HuH-7 (cell line): ENCODE data around the gene NR2C2.
"Not testable (repeated sequence)": the region's sequence is repeated elsewhere in the genome, so short reads cannot be mapped to it uniquely, and the experiment has no call there.

Experiments used
- DNase-seq: peaks from one replicate; pipeline ENCODE4 v3.0.0; 2011; ENCODE audit warnings: low spot score

The NR2C2 gene

DNA sequence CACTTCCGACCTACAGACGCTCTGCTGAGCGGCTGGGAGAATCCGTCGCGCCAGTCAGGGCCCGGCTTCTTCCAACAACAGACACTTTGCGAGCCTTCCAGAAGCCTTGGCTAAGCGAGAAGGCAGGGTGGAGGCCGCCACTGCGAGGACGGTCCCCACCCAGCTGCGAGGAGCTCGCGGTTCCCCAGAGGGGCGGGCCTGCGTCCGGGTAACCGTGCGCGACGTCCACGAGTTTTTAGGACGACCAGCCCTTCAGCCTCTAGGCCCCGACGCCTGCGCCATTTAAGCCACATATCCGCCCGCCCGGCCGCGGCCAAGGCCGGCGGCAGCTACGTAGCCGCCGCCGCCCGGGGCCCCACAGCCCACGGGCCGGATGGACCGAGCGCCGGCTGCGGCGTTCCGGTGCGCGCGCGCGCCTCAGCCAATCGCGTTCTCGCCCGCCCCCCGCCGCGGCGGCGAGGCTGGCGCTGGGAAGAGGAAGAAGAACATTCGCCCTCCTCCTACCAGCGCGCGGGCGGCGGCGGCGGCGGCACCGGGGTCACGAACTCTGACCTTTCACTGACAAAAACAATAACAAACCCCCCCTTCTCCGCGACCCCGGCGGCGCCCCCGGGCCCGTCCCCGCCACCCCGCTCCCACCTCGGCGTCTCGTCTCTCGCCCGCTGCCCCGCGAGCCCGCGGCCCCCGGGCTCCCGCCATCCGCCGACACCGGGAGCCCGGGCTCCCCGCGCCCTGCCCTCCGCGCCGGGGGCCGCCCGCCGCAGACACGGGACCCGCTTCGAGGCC, at the start of gene NR2C2:
TSS of gene NR2C2 (plus strand) at position 484 of the 786 bp plus-strand sequence. CDS start 56,332 bp downstream, outside the sequence.
- peak; percentile 92 for DNase-seq

DNA sequence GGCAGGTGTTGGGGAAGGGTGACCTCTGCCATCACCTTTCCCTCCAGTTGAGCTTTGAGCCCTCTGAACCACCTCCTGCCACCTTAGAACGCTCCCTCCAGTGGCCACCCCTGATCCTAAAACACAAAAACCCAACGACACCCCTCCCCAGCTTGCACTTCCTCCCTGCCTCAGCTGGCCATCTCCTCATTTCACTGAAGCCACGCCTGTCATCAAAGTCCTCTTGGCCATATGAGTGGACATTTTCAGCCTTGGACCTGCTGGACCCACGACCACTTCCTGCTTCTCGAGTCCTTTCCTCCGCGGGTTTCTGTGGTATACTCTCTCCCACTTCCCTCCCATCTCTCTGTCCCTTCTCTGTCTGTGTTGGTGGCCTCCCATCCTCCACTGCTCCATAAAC, 48.5 kb upstream of the NR2C2 start:
- no peak for DNase-seq

DNA sequence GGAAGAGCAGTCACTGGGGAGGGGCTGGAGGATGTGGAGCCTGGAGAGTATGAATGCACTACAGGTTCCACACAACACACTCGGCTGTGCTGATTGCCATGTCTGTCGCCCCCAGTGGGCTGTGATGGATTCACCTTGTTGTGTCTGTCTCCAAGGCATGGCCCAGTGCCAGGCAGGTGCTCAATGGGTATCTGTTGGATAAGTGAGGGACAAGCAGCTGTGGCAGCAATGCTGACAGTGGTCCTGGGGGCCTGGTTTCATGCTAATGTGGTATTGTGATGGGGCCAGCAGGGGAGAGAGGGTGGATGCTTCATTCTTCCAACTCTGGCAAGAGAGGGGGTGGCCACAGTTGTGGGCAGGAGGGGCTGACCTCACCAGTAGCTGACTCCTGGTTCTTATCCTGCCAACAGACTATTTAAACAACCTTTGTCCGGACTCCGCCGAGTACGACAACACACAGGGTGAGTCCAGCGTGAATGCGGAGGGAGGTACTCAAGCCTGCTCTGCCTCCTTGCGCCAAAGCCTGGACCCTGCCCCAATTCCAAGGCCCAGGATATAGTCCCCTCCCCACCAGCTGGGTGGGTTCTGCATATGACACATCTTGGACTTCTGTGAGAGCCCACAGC, 47.3 kb upstream of the NR2C2 start:
- peak; percentile 42 for DNase-seq

GRCh38 chr3:14900881-14901873, 46.2 kb upstream of the NR2C2 start:
- no peak for DNase-seq

DNA sequence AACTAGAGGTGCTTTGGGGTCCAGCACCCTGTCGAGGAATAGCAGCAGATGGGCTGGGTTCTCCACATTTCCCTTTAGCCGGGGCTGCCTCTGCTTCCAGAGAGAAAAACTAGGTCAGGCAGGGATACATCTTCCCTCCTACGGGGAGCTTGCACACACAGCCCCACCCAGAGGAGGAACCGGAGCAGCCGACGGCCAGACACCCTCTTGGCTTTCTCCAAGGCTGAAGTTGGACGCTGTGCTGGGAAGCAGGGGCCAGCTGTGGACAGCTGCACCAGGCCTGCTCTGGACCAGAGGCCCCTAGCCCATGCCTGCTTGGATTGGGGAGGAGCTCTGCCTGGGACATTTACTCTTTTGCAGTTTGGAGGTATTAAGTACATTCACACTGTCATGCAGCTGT, 44.7 kb upstream of the NR2C2 start:
- no peak for DNase-seq

DNA sequence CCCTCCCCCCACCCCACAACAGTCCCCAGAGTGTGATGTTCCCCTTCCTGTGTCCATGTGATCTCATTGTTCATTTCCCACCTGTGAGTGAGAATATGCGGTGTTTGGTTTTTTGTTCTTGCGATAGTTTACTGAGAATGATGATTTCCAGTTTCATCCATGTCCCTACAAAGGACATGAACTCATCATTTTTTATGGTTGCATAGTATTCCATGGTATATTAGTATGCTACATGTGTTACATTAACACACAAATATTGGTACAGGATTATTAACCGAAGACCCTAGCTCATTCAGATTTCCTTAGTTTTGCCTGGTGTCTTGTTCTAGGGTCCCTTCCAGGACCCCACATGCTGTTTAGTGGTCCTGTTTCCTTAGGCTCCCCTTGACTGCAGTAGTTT, 43.9 kb upstream of the NR2C2 start:
- DNase-seq: not testable (repeated sequence)

DNA sequence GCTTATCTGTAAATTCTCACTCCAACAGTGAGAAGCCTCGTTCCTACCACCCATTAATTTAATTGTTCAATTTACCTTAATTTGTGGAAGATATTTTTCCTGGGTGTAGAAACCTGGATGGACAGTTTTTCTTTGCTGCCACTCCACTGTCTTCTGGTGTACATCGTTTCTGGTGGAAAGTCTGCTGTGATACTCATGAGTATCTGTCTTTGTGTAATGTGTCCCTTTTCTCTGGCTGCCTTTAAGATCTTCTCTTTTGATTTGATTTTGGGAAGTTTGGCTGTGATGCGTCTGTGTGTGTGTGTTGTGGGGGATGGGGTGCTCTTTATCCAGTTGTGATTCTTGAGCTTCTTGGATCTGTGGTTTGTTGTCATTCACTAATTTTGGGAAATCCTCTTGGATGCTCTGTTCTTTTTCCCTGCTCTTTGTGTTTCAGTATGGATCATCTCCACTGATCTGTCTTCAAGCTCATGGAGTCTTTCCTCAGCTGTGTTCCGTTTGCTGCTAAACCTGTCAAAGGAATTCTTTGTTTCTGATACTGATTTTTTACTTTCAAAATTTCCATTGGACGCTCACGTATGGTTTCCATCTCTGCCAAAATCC, 42.2 kb upstream of the NR2C2 start:
- DNase-seq: no peak

GRCh38 chr3:14906355-14906971, 40.9 kb upstream of the NR2C2 start:
- DNase-seq: no peak

DNA sequence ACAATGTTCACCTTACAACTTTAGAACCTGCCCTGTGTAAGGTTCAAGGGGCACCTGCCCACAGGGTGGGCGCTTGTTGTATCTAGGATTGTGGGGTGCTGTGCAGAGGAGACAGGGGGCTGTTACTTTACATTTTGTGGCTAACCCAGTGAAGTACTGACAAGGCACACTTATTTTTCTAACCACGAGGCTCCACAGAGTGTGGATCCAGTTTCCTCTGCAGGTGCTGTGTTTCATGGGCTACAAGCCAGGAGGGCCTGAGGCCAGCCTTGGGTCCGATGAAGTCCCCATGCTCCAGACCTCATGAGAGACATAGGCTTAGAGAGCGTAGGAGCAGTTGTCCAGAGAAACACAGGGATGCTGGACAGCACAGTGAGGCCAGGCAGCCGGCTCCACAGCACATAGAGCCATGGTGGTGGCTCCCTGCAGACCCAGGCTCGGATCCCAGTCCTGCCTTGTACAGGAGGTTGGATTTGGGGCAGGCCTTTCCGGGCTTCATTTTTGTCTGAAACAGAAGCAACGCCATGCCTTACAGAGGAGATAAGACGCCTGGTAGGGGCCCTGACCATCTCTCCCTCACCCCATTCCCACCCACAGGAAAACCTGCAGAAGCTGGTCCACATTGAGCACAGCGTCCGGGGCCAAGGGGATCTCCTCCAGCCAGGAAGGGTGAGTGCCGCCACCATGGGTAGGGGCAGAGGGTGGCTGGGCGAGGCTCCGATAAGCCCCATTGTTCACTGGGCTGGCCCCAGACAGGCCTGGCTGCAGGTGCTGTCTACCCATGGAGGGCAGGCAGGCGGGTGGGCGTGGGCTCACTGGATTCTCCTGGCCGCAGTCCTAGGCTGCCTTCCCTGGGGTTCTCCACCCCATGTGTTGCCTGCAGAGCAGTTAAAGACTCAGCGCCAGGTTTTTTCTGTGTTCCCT, 40.1 kb upstream of the NR2C2 start:
- no peak for DNase-seq

- no peak for DNase-seq
Observed at GRCh38 chr3:14909250-14909649, 38.1 kb upstream of the NR2C2 start.

GRCh38 chr3:14911651-14912050, 35.7 kb upstream of the NR2C2 start:
- DNase-seq: no peak

GRCh38 chr3:14913071-14913925, 34.1 kb upstream of the NR2C2 start:
- DNase-seq: no peak

DNA sequence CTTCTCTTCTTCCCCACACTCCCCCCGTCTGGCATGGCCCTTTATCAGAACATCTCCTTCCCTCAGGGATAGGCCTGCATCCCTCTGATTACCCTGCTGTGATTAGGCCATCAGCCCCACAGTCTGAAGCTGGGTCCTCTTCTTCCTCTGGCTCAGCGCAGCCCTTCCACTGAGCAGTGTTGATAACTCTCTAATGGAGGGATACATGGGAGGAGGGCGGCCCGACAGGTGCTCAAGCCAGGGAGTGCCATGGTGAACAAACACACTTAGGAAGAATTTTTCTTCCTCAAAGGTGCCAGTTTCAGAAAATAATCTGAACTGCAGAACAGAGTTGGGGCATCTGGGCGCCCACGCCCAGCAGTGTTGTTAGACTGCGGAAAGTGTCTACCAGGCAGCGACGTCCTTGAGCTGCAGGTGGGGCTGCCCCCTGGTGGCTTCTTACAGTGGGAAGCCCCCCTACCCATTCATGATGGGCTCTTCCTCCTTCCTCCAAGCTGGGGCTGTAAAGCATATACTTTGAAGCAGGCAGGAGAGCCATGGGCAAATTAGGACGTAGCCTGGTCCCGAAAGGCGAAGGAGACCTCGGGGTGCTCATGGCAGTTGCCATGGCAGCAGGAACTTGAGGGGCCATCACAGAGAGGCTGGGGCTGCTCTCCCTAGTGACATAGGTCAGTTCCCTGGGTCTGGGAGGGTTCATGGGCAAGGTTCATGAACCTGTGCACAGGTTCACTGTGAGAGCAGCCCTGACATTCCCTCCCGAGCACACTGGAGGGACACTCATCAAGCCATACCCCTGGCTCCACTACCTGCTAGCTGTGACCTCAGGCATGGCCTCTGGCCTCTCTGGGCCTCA, 33.2 kb upstream of the NR2C2 start:
- DNase-seq: no peak

DNA sequence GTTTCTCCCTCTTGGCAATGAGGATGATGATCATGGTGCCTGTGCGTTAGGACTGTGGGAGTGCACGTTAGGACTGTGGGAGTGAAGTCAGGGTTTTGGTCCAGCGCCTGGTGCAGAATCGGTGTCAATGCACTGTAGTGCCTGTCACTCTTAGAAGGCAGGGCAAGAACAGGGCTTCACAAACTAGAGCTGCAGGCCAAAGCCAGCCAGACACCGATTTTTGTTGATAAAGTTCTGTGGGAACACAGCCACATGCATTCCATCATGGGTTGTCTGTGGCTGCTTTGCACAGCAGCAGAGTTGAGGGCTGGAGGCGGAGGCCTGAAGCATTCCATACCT, 32.6 kb upstream of the NR2C2 start:
- no peak for DNase-seq

DNA sequence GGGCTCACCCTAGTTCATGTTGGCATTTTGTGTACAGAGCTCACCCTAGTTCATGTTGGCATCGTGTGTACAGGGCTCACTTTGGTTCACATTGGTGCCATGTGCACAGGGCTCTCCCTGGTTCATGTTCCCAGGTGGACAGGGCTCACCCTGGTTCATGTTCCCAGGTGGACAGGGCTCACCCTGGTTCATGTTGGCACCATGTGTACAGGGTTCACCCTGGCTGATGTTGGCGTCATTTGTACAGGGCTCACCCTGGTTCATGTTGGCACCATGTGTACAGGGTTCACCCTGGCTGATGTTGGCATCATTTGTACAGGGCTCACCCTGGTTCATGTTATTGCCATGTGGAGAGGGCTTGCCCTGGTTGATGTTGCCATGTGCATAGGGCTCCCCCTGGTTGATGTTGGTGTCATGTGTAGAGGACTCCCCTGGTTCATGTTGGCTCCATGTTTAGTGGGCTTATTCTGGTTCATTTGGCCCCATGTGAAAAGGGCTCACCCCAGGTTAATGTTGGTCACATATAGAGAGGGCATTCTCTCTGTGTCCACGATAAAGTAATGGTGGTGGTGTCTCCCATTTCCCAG, 31.7 kb upstream of the NR2C2 start:
- DNase-seq: no peak

GRCh38 chr3:14918356-14918860, 29.0 kb upstream of the NR2C2 start:
- no peak for DNase-seq

DNA sequence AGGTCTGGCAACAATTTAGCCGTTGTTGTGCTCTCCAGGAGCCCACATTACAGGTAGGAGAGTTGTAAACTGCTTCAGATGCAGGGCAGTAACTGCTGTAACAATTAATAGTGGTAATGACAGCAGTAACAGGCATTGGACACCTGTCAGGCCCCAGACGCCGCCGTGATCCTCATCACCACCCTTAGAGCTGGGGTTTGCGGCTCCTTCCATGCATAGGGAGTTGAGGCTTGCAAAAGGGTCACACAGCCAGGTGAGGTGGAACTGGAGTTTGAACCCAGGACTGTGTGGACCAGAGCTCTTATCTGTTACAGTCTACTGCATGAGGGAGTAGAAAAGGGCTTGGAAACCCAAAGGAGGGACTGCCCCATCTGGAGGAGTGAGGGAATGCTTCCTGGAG, 26.8 kb upstream of the NR2C2 start:
- no peak for DNase-seq

DNA sequence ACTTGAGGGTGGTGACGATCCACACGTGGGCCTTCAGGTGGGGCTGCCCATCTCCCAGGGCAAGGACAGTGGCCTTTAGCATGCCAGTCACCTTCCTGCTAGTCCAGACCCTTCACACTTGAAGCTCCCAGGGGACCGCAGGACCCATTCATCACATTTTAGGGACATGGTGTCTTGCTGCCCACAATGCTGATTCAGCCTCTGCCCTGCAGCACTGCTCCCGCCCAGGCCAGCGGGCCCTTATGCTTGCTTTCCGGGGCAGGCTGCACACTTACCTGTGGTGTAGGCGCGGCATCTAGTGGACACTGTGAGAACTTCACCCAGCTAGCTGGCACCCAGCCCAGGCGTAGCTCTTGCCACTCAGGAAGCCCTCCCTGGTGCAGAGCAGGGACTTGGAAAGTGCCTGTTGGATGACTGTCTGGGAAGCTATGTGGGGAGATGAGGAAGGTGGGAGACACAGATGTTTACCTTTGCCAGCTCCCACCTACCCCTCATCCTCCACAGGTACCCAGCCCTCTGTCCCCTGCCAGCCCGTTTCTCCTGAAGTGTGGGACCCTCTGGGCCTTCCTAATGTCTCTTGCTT, 26.3 kb upstream of the NR2C2 start:
- DNase-seq: peak; percentile 93
